AG04450 (cell line): ENCODE measurements around the gene SDK1. TPM values are rescaled to one million over a fixed set of nuclear protein-coding genes. Genes with fewer than 3 reads are reported as not detected.

Experiments used
- CTCF ChIA-PET: fragments of 300-600, 350-600 bp; formaldehyde crosslinking; extraction: SDS; loops from one replicate; lab custom pipeline; 2022; ENCODE audit warnings: antibody characterized with exemption, inconsistent platforms; lab: Charles Lee
- POLR2A ChIA-PET: fragments of 350-600 bp; formaldehyde crosslinking; extraction: SDS; loops from one replicate; lab custom pipeline; 2021; ENCODE audit warnings: antibody characterized with exemption, inconsistent platforms; lab: Yijun Ruan, JAX
- DNase-seq: peaks from one replicate; pipeline ENCODE4 v3.0.0-alpha.2; 2011; ENCODE audit warnings: low read depth, low spot score
- H3K27ac ChIP-seq: one replicate; pipeline ENCODE4 v1.5.1; 2012; ENCODE audit warnings: low read depth, low read length, control low read depth
- H3K27me3 ChIP-seq: one replicate; pipeline ENCODE4 v1.6.0; 2012; ENCODE audit warnings: low read length; ENCODE audit not compliant: control insufficient read depth, insufficient read depth
- H3K4me3 ChIP-seq: 2 replicates; pipeline ENCODE4 v1.5.1; 2011; ENCODE audit warnings: mild to moderate bottlenecking, low read depth, low read length, control low read depth
- H3K9me3 ChIP-seq: 2 replicates; pipeline ENCODE4 v1.5.1; 2012; ENCODE audit warnings: low read length; ENCODE audit not compliant: control insufficient read depth, insufficient read depth
- polyA plus RNA-seq: library from polyadenylated mRNA; depleted of rRNA; stranded (reverse); fragments of >200 nt; gene quantifications from 2 replicates; pipeline ENCODE4 v1.2.3, GENCODE V29; 2011
- TF ChIP-seq, protein P1 (sequence below): IDR thresholded peaks from 2 replicates; pipeline ENCODE4 v1.5.1; 2011; ENCODE audit warnings: low read depth, low read length, control low read depth, inconsistent platforms

Gene SDK1
- polyA plus RNA-seq, 1 experiment = 2.2 TPM

- H3K27ac ChIP-seq = no peak overlapping the region
- TF ChIP-seq, protein P1, sequence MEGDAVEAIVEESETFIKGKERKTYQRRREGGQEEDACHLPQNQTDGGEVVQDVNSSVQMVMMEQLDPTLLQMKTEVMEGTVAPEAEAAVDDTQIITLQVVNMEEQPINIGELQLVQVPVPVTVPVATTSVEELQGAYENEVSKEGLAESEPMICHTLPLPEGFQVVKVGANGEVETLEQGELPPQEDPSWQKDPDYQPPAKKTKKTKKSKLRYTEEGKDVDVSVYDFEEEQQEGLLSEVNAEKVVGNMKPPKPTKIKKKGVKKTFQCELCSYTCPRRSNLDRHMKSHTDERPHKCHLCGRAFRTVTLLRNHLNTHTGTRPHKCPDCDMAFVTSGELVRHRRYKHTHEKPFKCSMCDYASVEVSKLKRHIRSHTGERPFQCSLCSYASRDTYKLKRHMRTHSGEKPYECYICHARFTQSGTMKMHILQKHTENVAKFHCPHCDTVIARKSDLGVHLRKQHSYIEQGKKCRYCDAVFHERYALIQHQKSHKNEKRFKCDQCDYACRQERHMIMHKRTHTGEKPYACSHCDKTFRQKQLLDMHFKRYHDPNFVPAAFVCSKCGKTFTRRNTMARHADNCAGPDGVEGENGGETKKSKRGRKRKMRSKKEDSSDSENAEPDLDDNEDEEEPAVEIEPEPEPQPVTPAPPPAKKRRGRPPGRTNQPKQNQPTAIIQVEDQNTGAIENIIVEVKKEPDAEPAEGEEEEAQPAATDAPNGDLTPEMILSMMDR = no peak
- ChIA-PET POLR2A (no interaction called here), CTCF (no interaction called here)
- H3K27me3 ChIP-seq = peaks cover 3% of the 10 kb centered on the region
- no peak for DNase-seq
- H3K4me3 ChIP-seq = no peak overlapping the region
- no peaks in the 10 kb centered on the region; the same call in 1 of the 2 replicates for H3K9me3 ChIP-seq
Measured at GRCh38 chr7:3326246-3326645, 25.2 kb downstream of the SDK1 start.

DNA sequence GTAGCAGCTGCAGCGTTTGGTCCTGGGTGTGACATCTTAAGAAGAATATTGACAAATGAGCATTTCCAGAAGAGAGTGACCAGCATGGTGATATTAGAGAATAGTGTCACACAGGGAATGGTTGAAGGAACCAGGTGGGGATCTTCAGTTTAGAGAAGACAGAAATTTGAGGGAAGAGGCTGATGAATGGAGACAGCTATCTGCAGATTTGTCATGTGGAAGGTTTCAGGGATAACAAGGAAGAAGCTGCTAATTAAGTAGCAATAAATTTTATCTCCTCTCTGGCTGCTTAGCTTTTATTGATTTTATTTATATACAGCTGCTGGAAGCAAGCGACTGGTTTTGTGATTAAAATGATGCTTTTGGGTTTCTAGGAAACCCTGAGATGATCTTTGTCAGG, 26.0 kb downstream of the SDK1 start:
- DNase-seq = no peak
- ChIA-PET POLR2A (no interaction called here), CTCF (interaction anchor here (0.7 kb wide), 1 partner anchor 35 kb away, joined by 3 read pairs; no protein-coding TSS in a partner anchor)

DNA sequence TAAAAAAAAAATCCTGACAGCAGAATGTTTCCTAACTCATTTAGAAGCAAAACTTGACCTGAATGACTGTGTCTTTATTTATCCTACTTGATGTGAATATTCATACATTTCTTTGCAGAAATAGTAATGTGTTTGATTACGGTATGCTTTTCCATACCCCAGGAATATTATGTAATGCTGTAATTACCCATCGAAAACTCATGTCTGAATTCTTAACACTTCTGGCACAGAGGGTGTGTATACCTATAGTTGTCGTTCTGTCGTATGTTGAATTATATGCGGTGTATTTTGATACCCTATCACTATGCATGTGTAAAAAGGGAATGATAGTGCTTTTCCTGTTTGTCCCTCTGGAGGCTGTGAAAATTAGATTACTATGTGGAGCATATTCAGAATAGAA, 26.6 kb downstream of the SDK1 start:
- CTCF ChIA-PET = no interaction called here
- TF ChIP-seq, protein P1 = no peak

More for the DNA sequence above, 26.0 kb downstream of the SDK1 start:
- Histone ChIP-seq H3K4me3 (no peak overlapping the region), H3K27ac (no peak overlapping the region), H3K27me3 (peaks cover 3% of the 10 kb centered on the region), H3K9me3 (no peaks in the 10 kb centered on the region; the same call in 1 of the 2 replicates)
- TF ChIP-seq, protein P1 = no peak

GRCh38 chr7:3332308-3332707, 31.3 kb downstream of the SDK1 start:
- Histone ChIP-seq H3K27me3 (no peaks in the 10 kb centered on the region), H3K9me3 (no peaks in the 10 kb centered on the region), H3K27ac (no peak overlapping the region), H3K4me3 (no peak overlapping the region)
- TF ChIP-seq, protein P1 = no peak
- ChIA-PET CTCF (no interaction called here), POLR2A (no interaction called here)
- DNase-seq = no peak

More for the DNA sequence above, 26.6 kb downstream of the SDK1 start:
- Histone ChIP-seq H3K9me3 (no peaks in the 10 kb centered on the region; the same call in 1 of the 2 replicates), H3K27ac (no peak overlapping the region), H3K4me3 (no peak overlapping the region), H3K27me3 (peaks cover 1% of the 10 kb centered on the region)
- DNase-seq = no peak
- POLR2A ChIA-PET = no interaction called here

DNA sequence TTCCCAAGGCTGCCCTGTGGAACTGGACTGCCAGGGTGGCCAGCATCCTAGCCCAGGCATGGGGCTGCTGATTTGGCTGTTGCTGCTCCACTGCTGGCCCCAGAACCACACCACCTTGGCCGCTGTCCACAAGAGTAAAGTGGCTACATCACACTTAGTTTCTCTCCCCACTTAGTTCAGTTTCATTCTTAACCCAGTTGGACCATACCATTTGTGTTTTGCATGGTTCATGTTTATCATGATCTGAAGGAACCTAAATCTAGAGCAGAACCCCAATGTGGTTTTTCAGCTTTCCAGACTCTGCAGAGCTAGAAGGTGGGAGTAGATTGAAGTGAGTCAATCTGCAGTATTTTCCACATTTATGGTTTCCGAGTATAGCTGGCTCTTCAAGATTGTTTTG, 32.8 kb downstream of the SDK1 start:
- POLR2A ChIA-PET = no interaction called here
- no peaks in the 10 kb centered on the region for H3K27me3 ChIP-seq
- no peak overlapping the region for H3K4me3 ChIP-seq
- H3K9me3 ChIP-seq = no peaks in the 10 kb centered on the region
- DNase-seq = no peak
- CTCF ChIA-PET = no interaction called here
- H3K27ac ChIP-seq = no peak overlapping the region
- TF ChIP-seq, protein P1 = no peak
